ENCODE data around the gene TMEM232.
"Not testable (repeated sequence)": the region's sequence is repeated elsewhere in the genome, so short reads cannot be mapped to it uniquely, and the experiment has no call there.

TMEM232 gene

DNA sequence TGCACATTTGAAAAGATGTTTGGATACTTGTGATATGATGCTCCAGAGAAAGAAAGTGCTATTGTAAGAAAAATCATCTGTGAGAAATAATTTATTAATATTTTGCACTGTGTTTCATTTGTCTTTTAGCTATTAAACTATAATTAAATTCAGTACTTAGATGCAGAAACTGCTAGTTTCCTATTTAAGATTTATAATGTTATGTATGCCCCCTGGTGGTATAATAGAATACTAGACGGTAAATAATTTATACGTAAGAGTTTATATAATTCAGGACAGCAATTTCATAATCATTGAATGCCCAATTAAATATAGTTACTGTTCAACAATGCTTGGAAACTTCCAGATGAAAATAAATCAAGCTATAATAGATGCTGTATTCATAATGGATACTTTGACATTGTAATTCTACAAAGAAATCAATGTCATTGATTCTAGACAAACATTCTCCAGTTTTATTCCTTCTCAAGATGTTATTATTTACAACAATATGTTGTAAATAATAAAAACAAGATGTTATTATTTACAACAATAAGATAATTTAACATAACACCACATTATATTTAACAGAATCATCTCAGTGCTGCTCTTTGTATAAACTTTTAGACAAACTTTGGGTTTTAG lies 101.0 kb downstream of the TMEM232 start:
- in situ Hi-C loops (cut with HindIII; ENCODE audit: low sequenced_read_pairs): no loop called here

DNA sequence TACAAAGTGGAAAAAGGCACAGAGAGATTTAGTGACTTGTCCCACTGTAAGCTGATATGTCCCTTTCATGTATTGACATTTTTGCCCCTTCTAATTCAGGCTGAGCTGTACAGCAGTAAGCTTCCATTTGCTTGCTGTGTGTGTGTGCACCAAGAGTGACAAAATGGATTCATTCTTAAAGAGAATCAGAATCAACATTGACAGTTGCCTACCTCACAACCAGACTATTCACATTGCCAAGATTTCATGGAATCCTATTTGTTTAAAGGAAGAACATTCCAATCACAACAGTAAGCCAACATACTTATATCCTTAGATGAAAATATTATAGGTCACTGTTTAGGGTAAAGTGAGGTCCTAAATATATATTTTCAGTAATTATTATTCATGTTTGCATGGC lies 102.6 kb downstream of the TMEM232 start:
- in situ Hi-C loops (cut with HindIII; ENCODE audit: low sequenced_read_pairs): no loop called here

DNA sequence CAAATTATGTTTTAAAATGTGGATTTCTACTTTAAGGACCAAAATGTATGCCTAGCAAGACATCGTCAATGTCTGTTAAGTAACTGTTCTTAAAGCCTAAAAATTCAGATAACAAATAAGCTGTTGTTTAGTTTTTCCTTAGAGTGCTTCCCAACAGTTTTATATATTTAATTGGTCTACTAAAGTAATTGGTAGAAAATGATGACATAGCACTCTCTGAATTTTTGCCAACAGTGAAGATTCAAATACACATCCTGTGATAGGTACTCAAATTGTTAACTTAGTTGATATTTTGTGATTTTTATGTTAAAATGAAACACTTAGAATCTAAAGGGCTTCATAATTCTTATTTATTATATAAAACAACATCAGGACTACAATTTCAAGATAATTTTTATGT lies 107.5 kb downstream of the TMEM232 start:
- in situ Hi-C loops (cut with HindIII; ENCODE audit: low sequenced_read_pairs): no loop called here

DNA sequence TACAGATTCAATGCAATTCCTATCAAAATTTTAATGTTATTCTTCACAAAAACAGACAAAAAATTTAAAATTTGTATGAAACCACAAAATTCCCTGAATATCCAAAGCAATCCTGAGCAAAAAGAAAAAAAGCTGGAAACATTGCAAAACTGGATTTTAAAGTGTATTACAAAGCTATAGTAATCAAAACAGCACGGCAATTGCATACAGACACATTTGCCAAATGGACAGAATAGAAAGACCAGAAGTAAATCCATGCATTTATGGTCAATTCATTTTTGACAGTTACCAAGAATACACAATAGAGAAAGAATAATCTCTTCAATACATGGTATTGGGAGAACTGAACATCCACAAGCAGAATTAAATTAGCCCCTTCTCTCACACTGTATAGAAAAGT lies 110.5 kb downstream of the TMEM232 start:
- in situ Hi-C loops (cut with HindIII; ENCODE audit: low sequenced_read_pairs): no loop called here

DNA sequence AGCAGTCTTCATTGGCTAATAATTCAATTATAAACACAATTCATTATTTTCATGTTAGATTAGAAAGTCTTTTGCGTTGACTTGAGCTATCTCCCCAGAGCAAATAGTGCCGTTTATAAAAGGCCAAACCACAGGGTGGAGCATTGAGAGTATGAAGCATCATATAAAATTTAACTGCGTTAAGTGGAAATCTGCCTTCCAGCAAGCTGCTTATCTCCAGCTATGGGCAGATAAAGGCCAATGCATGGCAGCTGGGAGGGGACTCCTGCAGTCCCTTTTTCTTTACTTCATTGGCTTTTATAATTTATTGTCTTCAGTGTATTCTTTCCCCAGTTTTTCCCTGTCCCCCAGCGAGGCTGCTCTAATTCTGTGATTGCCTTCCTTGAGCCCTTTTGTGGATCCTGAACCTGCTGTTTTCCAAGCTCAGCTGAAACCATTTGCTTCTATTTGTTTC lies 113.7 kb downstream of the TMEM232 start:
- in situ Hi-C loops (cut with HindIII; ENCODE audit: low sequenced_read_pairs): no loop called here

DNA sequence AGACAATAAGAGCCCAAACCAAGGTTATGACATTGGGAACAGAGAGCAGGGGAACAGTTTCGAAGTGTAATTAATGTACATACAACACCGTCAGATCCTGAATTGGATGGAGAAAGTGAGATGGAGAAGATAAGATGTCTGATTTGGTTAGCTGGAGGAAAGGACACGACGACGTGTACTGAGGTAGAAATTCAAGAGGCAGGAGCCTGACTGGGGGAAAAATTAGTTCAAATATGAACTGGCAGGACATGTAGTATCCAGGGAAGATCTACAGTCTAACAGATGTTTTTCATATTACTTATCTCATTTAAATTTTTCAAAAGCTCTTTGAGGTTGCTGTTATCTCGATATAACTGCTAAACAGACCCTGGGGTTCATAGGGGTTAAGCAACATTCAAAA lies 114.7 kb downstream of the TMEM232 start:
- in situ Hi-C loops (cut with HindIII; ENCODE audit: low sequenced_read_pairs): no loop called here

- in situ Hi-C loops (cut with HindIII; ENCODE audit: low sequenced_read_pairs): no loop called here
Observed at GRCh38 chr5:110594866-110595265, 131.6 kb downstream of the TMEM232 start.

DNA sequence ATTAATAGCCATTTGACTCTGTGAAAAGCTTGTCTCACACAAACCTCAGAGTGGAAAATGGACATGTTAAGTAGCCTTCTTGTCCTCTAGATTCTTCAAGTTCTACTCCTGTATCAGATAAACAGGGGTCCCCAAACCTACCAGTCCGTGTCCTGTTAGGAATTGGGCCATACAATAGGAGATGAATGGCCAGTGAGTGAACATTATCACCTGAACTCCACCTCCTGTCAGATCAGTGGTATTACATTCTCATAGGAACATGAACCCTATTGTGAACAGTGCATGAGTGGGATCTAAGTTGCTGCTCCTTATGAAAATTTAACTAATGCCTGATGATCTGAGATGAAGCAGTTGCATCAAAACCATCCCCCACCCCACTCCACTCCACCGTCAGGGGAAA lies 136.3 kb downstream of the TMEM232 start:
- in situ Hi-C loops (cut with HindIII; ENCODE audit: low sequenced_read_pairs): no loop called here

- in situ Hi-C loops (cut with HindIII; ENCODE audit: low sequenced_read_pairs): no loop called here
Observed at GRCh38 chr5:110588286-110588980, 138.0 kb downstream of the TMEM232 start.

GRCh38 chr5:110580625-110581024 lies 145.8 kb downstream of the TMEM232 start:
- in situ Hi-C loops (cut with HindIII; ENCODE audit: low sequenced_read_pairs): no loop called here

GRCh38 chr5:110572729-110573128 lies 153.7 kb downstream of the TMEM232 start:
- in situ Hi-C loops (cut with HindIII; ENCODE audit: low sequenced_read_pairs): no loop called here

- in situ Hi-C loops (cut with HindIII; ENCODE audit: low sequenced_read_pairs): no loop called here
Observed at GRCh38 chr5:110562191-110562590, 164.3 kb downstream of the TMEM232 start.

GRCh38 chr5:110561510-110561909 lies 165.0 kb downstream of the TMEM232 start:
- in situ Hi-C loops (cut with HindIII; ENCODE audit: low sequenced_read_pairs): no loop called here

DNA sequence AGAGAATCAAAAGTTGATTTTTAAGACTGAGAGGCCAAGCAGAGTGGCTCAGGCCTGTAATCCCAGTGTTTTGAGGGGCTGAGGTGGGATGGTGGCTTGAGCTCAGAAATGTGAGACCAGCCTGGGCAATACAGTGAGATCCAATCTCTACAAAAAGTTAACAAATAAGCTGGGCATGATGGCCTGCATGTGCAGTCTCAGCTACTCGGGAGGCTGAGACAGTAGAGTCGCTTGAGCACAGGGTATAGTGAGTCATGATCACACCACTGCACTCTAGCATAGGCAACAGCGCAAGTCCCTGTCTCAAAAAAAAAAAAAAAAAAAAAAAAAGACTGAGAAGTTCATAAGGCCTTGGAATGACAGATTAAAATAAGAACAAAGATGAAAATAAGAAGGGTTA lies 177.2 kb downstream of the TMEM232 start:
- in situ Hi-C loops (cut with HindIII; ENCODE audit: low sequenced_read_pairs): no loop called here

GRCh38 chr5:110548171-110548570 lies 178.3 kb downstream of the TMEM232 start:
- in situ Hi-C loops (cut with HindIII; ENCODE audit: low sequenced_read_pairs): no loop called here

DNA sequence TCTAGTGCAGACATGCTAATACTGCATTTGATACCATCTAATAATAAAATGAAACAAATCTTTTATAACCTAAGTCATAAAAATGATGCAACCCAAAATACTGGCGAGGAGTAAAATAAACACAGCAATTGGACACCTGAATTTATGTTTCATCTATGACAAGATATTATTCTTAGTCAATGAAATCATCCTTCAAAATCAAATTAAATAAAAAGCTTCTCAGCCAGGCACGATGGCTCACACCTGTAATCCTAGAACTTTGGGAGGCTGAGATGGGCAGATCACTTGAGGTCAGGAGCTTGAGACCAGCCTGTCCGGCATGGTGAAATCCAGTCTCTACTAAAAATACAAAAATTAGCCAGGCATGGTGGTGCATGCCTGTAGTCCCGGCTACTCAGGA lies 179.0 kb downstream of the TMEM232 start:
- in situ Hi-C loops (cut with HindIII; ENCODE audit: low sequenced_read_pairs): no loop called here

DNA sequence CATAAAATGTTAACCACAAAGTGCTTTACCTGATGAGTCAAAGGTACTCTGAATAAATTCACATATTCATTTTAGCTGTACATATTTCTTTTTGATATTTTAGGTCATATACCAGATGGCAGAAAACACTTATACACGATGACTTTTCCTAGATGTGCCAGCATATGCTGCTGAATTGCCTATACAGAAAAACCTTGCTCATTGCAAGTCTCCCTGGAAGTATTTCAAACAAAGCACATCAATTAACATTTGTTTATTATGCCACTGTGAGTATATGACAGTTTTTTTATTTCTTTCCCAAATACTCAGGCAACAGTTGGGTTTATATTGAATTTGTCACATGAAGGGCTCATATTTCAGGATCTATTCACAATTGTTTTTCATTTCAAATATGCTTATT lies 180.8 kb downstream of the TMEM232 start:
- in situ Hi-C loops (cut with HindIII; ENCODE audit: low sequenced_read_pairs): no loop called here

GRCh38 chr5:110544603-110545002 lies 181.9 kb downstream of the TMEM232 start:
- in situ Hi-C loops (cut with HindIII; ENCODE audit: low sequenced_read_pairs): no loop called here

- in situ Hi-C loops (cut with HindIII; ENCODE audit: low sequenced_read_pairs): no loop called here
Observed at GRCh38 chr5:110542949-110543348, 183.5 kb downstream of the TMEM232 start.

GRCh38 chr5:110536120-110537115 lies 190.1 kb downstream of the TMEM232 start:
- in situ Hi-C loops (cut with HindIII; ENCODE audit: low sequenced_read_pairs): no loop called here

DNA sequence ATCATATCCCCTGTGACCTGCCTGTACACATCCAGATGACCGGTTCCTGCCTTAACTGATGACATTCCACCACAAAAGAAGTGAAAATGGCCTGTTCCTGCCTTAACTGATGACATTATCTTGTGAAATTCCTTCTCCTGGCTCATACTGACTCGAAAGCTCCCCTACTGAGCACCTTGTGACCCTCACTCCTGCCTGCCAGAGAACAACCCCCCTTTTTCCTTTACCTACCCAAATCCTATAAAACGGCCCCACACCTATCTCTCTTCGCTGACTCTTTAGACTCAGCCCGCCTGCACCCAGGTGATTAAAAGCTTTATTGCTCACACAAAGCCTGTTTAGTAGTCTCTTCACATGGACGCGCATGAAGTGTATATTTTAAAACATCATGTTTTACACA lies 191.3 kb downstream of the TMEM232 start:
- in situ Hi-C loops (cut with HindIII; ENCODE audit: low sequenced_read_pairs): not testable (repeated sequence)

Measured in endothelial cell of hepatic sinusoid (primary cell).